ENCODE data around the gene OGFOD3. TPM values are rescaled to one million over a fixed set of nuclear protein-coding genes. Genes with fewer than 3 reads are reported as not detected.

OGFOD3 gene
- total RNA-seq, 1 experiment from 2014 or later: 25.0 TPM

DNA sequence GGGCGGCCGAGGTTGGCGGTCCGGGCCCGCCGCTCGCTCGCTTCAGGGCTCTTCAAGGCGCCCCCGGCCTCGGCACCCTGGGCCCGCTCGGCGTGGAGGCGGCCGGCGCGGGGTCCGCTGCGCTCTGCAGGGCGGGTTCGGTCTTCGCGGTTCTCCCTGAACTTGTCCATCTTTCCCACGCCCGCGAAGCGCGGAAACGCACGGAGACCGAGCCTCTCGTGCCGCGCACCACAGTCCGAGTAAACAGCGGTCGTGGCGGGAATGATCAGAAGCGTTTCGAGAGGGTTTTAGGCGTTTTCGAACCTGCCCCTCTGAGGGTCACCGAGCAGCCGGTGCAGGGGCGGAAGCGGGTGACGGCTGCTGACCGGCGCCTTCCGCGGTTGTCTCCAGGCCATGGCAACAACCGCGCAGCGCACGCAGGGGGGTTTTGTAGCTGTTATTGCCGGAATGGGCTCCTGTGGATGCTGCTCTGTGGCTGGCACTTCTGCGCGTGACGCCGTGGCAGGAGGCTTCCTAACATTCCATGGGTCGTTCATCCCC is 40.6 kb upstream of the OGFOD3 start:
- no peaks in the 10 kb centered on the region for H3K27me3 ChIP-seq (replicated peaks; ENCODE audit: insufficient read depth, low read depth, low read length, poor library complexity)
- H3K9me3 ChIP-seq (ENCODE audit: low read depth, low read length, poor library complexity, severe bottlenecking): no peaks in the 10 kb centered on the region
- ChIA-PET POLR2A (ENCODE audit: low non-redundant PET) (no interaction called here), CTCF (no interaction called here)
- H3K27ac ChIP-seq (ENCODE audit: low read depth, low read length, poor library complexity, severe bottlenecking): peak overlapping the region; percentile 100
- peak overlapping the region; percentile 99 for H3K4me3 ChIP-seq (ENCODE audit: low read depth, low read length, poor library complexity, severe bottlenecking)
- DNase-seq (ENCODE audit: low spot score): no peak
- no peak for TF ChIP-seq EZH2 (IDR thresholded peaks at IDR 0.05; ENCODE audit: borderline replicate concordance, low read depth, low read length, poor library complexity, severe bottlenecking)
- TF ChIP-seq CTCF (conservative IDR thresholded peaks at IDR 0.05; ENCODE audit: low read depth, low read length): no peak
- BruUV-seq (replicated peaks): no TSS peak
- H3K36me3 ChIP-seq (ENCODE audit: insufficient read depth, low read length, poor library complexity, severe bottlenecking): peaks cover 25% of the 10 kb centered on the region
- intact Hi-C loops (cut with micrococcal nuclease; ENCODE audit: unreplicated experiment): no loop called here
- H3K4me1 ChIP-seq (ENCODE audit: insufficient read depth, low read length, poor library complexity, severe bottlenecking): peaks cover 8% of the 10 kb centered on the region

GRCh38 chr17:82458179-82458884 is 39.9 kb upstream of the OGFOD3 start, which contains the start of gene NARF:
TSS of gene NARF (plus strand) at chr17:82458741. CDS start at chr17:82458804, 63 bp downstream.
- peak; percentile 100 for DNase-seq (ENCODE audit: low spot score)
- intact Hi-C loops (cut with micrococcal nuclease; ENCODE audit: unreplicated experiment): no loop called here
- Histone ChIP-seq H3K27ac (ENCODE audit: low read depth, low read length, poor library complexity, severe bottlenecking) (peak within 1 kb of the TSS; percentile 100), H3K4me1 (ENCODE audit: insufficient read depth, low read length, poor library complexity, severe bottlenecking) (peaks cover 8% of the 10 kb centered on the region), H3K36me3 (ENCODE audit: insufficient read depth, low read length, poor library complexity, severe bottlenecking) (peaks cover 25% of the 10 kb centered on the region), H3K9me3 (ENCODE audit: low read depth, low read length, poor library complexity, severe bottlenecking) (no peaks in the 10 kb centered on the region), H3K4me3 (ENCODE audit: low read depth, low read length, poor library complexity, severe bottlenecking) (peak within 1 kb of the TSS; percentile 99), H3K27me3 (replicated peaks; ENCODE audit: insufficient read depth, low read depth, low read length, poor library complexity) (no peaks in the 10 kb centered on the region)
- no peak for TF ChIP-seq EZH2 (IDR thresholded peaks at IDR 0.05; ENCODE audit: borderline replicate concordance, low read depth, low read length, poor library complexity, severe bottlenecking)
- TF ChIP-seq CTCF (conservative IDR thresholded peaks at IDR 0.05; ENCODE audit: low read depth, low read length): no peak
- no TSS peak for BruUV-seq (replicated peaks)
- CTCF ChIA-PET: no interaction called here
- POLR2A ChIA-PET (ENCODE audit: low non-redundant PET): no interaction called here

DNA sequence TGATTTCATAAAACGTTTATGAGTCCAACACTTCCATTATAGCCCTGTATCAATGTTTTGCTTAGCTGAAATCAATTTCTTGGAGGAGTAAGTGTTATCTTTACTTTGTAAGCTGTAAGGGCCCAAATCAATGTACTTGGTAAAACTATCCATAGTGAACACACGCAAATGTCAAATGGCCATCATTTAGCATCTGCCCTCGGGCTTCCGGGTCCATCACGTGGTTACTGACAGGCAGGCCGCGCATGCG is 39.5 kb upstream of the OGFOD3 start:
- H3K4me3 ChIP-seq (ENCODE audit: low read depth, low read length, poor library complexity, severe bottlenecking): peak overlapping the region; percentile 99
- no peak for DNase-seq (ENCODE audit: low spot score)
- no peak for TF ChIP-seq CTCF (conservative IDR thresholded peaks at IDR 0.05; ENCODE audit: low read depth, low read length)
- no peak for TF ChIP-seq EZH2 (IDR thresholded peaks at IDR 0.05; ENCODE audit: borderline replicate concordance, low read depth, low read length, poor library complexity, severe bottlenecking)
- H3K4me1 ChIP-seq (ENCODE audit: insufficient read depth, low read length, poor library complexity, severe bottlenecking): peaks cover 8% of the 10 kb centered on the region
- no peaks in the 10 kb centered on the region for H3K9me3 ChIP-seq (ENCODE audit: low read depth, low read length, poor library complexity, severe bottlenecking)
- ChIA-PET CTCF (no interaction called here), POLR2A (ENCODE audit: low non-redundant PET) (no interaction called here)
- TSS peak; percentile 91 for BruUV-seq (replicated peaks)
- H3K27me3 ChIP-seq (replicated peaks; ENCODE audit: insufficient read depth, low read depth, low read length, poor library complexity): no peaks in the 10 kb centered on the region
- H3K27ac ChIP-seq (ENCODE audit: low read depth, low read length, poor library complexity, severe bottlenecking): peak overlapping the region; percentile 100
- H3K36me3 ChIP-seq (ENCODE audit: insufficient read depth, low read length, poor library complexity, severe bottlenecking): peaks cover 22% of the 10 kb centered on the region
- intact Hi-C loops (cut with micrococcal nuclease; ENCODE audit: unreplicated experiment): no loop called here

All from A673 (cell line).